HTR-8/SVneo (cell line): Measurements from ENCODE around the gene PLCXD1.
"Not testable (repeated sequence)": the region's sequence is repeated elsewhere in the genome, so short reads cannot be mapped to it uniquely, and the experiment has no call there.

Experiments used
- DNase-seq: peaks from one replicate; pipeline ENCODE4 v3.0.0; 2011; ENCODE audit warnings: low spot score, mixed read lengths; ENCODE audit not compliant: insufficient read length
- FAIRE-seq: peaks from 2 replicates; lab custom pipeline; 2011; peaks lifted over from hg19 to GRCh38; lab: Jason Lieb, UNC

The PLCXD1 gene

GRCh38 chrX:314049-314448 lies 32.9 kb downstream of the PLCXD1 start:
- no peak for FAIRE-seq

GRCh38 chrX:314781-315595 lies 33.8 kb downstream of the PLCXD1 start:
- FAIRE-seq (no peak), DNase-seq (no peak)

More at GRCh38 chrX:314049-314448, 32.9 kb downstream of the PLCXD1 start:
- no peak for DNase-seq

- DNase-seq (no peak), FAIRE-seq (no peak)
Measured at GRCh38 chrX:316351-317325, 35.5 kb downstream of the PLCXD1 start.

GRCh38 chrX:317424-318067 lies 36.4 kb downstream of the PLCXD1 start:
- no peak for DNase-seq
- no peak for FAIRE-seq

- FAIRE-seq = no peak
- peak; percentile 92 for DNase-seq
Measured at GRCh38 chrX:318068-318738, 37.0 kb downstream of the PLCXD1 start.

GRCh38 chrX:318739-319578 lies 37.8 kb downstream of the PLCXD1 start, which contains the start of gene GTPBP6:
TSS of gene GTPBP6 (minus strand) at chrX:318796. CDS start at chrX:318787, 9 bp downstream.
- DNase-seq (peak; percentile 98), FAIRE-seq (no peak)

GRCh38 chrX:319579-320125 lies 38.5 kb downstream of the PLCXD1 start:
- no peak for FAIRE-seq
- no peak for DNase-seq

GRCh38 chrX:320126-320783 lies 39.1 kb downstream of the PLCXD1 start:
- no peak for DNase-seq
- FAIRE-seq = no peak

GRCh38 chrX:323721-324628 lies 42.8 kb downstream of the PLCXD1 start:
- FAIRE-seq (no peak), DNase-seq (no peak)

- FAIRE-seq, DNase-seq: not testable (repeated sequence)
Measured at GRCh38 chrX:324664-325063, 43.5 kb downstream of the PLCXD1 start.

- DNase-seq (no peak), FAIRE-seq (no peak)
Measured at GRCh38 chrX:327660-328126, 46.5 kb downstream of the PLCXD1 start.

- DNase-seq = no peak
- no peak for FAIRE-seq
Measured at GRCh38 chrX:329291-329910, 48.2 kb downstream of the PLCXD1 start.

GRCh38 chrX:330141-330725 lies 49.1 kb downstream of the PLCXD1 start:
- not testable (repeated sequence) for FAIRE-seq, DNase-seq

- FAIRE-seq = no peak
Measured at GRCh38 chrX:330726-331150, 49.6 kb downstream of the PLCXD1 start.

GRCh38 chrX:331151-331824 lies 50.1 kb downstream of the PLCXD1 start:
- FAIRE-seq (no peak), DNase-seq (peak; percentile 25)

More at GRCh38 chrX:330726-331150, 49.6 kb downstream of the PLCXD1 start:
- DNase-seq = no peak
